Activated T-cell treated with anti-CD3 and anti-CD28 coated beads, Interleukin-2, amount 50 U/mL, for 48 hours (primary cell): ENCODE measurements around the gene GPX4.

Experiments used
- DNase-seq, 2 experiments: peaks; one replicate each; pipeline ENCODE4 v3.0.0-alpha.2; 2020

GPX4 gene

DNA sequence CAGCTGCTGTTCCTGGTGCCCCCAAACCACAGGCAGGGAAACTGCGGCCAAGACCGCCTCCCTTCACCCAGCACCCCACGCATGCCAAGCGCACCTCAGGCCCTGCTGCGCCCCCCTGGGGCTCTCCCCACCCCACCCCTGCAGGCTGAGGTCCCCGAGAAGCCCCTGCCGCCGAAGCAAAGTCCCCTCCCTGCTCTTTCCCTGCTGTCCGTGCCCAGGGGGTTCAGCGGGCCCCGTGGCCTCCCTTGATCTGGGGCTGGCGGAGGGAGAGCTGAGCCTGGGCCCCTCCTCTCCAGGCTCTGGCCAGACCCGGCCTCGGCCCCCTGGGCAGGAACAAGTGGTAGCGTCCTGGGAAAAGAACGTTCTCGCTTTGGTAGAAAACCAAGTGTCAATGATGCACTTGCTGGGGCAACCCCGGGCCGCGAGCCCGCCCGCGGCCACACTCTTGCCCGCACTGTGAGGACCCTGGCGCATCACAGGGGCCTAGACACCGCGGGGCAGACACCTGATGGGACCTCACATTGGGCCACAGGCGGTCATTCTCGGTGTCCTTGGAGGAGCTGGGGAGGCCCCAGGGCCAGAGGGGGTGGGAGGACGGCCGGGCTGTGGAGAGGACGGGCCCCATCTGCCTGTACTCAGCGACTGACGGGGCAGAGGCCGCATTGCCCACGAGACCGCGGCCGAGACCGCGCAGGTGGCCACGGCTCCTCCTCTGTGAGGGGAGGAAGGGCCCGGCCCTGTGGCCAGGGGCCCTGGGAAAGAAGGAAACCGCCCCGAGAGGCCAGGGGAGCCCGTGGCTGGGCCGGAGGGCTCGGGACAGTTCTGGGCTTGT lies 29.0 kb downstream of the GPX4 start:
- DNase-seq = peak in 1 of 2 experiments; percentile 78

- DNase-seq = peak; percentile 91 to 94
Measured at GRCh38 chr19:1133471-1133929, 29.7 kb downstream of the GPX4 start.

GRCh38 chr19:1134431-1134830 lies 30.6 kb downstream of the GPX4 start:
- no peak for DNase-seq

DNA sequence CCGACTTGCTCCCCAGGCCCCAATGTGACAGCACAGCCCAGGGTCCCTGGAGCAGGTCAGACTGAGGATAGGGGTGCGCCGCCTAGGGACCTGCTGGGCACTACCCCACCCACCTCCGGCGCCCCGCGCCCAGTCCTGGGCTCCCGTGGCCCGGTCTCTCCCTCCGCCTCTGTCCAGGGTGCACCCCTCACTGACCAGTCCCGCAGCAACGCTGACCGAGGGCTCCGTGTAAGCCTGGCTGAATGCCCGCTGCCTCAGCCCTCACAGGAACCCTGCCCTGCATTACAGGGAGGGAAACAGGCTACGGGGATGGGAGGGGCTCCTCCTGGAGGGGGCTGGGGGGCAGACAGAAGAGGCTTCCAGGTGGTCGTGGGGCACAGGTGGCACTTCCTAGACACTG lies 31.7 kb downstream of the GPX4 start:
- DNase-seq = no peak

- DNase-seq = no peak
Measured at GRCh38 chr19:1136201-1136600, 32.4 kb downstream of the GPX4 start.

- DNase-seq = no peak
Measured at GRCh38 chr19:1136621-1137317, 33.0 kb downstream of the GPX4 start.

DNA sequence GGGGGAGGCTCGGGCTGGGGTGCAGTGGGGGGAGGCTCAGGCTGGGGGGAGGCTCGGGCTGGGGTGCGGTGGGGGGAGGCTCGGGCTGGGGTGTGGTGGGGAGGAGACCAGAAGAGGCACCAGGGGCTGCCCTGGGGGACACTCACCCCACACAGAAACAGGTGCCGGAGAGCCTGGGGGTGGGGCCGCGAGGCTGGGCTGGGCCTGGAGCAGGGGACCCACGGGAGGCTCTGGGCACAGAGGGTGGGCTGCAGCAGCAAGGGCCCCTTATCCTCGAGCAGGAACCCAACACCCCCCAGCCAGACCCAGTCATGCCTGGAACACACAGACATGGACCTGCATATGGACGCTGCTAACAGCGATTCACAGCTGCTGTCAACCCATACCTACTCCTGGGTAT lies 34.3 kb downstream of the GPX4 start:
- no peak for DNase-seq

- DNase-seq = no peak
Measured at GRCh38 chr19:1139126-1139525, 35.3 kb downstream of the GPX4 start.

- DNase-seq = no peak
Measured at GRCh38 chr19:1140272-1141027, 36.7 kb downstream of the GPX4 start.

GRCh38 chr19:1141944-1142343 lies 38.1 kb downstream of the GPX4 start:
- DNase-seq = no peak

GRCh38 chr19:1143828-1144399 lies 40.1 kb downstream of the GPX4 start:
- no peak for DNase-seq

DNA sequence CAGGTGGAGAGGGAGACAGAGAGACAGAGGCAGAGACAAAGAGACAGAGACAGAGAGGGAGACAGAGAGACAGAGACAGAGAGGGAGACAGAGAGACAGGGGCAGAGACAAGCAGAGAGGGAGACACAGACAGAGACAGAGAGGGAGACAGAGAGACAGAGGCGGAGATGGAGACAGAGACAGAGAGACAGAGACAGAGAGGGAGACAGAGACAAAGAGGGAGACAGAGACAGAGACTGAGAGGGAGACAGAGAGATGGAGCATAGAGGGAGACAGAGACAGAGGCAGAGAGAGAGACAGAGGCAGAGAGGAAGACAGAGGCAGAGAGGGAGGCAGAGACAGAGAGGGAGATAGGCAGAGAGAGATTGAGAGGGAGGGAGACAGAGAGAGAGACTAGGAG lies 40.9 kb downstream of the GPX4 start:
- DNase-seq = no peak

DNA sequence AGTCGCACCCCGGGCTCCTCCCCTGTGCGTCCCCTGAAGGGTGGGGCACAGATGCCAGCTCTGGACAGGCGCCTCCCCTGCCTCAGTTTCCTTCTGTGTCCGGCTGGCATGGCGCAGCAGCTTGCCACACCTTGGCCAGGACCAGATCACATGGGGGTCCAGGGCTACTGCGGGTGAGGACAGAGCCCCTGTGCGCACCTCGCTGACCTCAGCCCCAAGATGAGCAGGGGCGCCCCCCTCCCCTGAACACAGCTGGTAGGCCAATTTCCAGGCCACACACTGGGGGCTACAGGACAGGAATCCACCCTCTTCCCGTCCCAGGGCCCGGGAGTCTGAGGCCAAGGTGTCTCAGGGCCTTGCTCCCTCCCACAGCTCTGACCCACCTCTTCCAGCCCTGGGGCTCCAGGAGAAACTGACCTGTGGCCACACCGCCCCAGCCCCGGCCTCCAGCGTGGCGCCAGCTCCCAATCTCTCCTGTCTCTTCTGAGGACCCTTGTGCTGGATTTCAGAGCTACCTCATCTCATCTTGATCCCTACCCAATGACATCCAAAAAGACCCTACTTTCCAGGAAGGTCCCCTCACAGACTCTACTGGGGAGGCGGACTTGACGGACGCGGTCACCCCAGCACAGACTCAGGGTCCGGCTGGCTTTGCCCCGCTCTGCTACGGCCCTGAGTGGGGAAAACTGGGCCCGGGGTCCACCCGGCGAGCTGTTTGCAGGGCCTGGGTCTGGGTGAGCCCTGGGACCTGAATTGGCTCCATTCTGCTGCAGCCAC lies 42.0 kb downstream of the GPX4 start:
- no peak for DNase-seq

DNA sequence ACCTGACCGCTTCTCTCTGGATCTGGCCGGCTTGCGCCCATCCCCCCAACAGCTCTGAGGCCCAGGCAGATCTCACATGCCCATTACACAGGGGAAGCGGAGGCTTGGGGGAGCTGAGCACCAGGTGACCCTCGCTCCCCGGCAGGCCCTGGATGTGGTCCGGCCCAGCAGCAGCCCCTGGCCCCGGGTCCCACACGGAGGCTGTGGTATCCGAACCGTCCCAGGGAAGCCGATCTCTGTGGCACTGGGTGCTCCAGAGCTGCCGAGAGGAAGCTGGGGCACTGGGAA lies 42.6 kb downstream of the GPX4 start:
- DNase-seq = no peak

DNA sequence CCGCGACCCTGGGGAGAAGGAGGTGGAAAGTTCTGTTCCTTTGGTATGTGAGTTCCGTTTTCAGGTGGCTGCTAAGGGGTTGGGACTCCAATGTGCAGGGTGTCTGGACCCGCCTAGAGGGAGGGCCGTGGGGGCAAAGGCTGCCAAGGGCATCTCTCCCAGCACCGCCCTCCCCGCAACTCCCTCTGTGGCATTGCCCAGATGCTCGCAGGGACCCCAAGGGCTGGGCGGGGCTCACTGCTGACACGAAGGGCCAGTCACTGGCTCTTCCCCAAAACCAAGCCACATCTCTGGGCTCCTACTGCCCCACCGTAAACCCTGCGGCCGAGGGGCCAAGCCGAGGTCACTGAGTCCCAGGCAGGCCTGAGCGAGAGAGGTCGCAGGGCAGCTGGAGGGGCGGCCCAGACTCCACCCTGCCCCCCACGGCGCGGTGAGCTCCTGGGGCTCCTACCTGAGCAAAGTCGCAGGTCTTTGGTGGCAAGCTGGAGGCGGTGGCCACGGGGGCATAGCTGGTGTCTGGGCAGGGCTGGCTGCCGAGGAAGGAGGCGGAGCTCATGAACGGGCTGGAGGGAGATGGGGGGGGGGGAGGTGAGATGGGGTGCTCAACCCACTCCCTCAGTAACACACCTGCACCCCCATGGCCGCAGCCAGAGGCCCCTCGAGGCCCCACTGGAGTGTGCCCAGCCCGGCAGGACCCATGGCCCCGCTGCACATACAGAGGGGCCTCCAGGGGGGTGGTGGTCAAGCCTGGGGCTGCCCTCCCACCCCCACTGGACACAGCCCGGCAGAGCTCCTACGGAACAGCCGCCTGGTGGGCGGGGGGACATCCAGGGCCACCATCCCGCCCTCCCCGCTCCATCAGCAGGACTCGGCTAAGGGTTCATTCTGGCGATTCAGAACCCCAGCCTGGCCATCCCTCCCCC lies 43.3 kb downstream of the GPX4 start:
- no peak for DNase-seq

DNA sequence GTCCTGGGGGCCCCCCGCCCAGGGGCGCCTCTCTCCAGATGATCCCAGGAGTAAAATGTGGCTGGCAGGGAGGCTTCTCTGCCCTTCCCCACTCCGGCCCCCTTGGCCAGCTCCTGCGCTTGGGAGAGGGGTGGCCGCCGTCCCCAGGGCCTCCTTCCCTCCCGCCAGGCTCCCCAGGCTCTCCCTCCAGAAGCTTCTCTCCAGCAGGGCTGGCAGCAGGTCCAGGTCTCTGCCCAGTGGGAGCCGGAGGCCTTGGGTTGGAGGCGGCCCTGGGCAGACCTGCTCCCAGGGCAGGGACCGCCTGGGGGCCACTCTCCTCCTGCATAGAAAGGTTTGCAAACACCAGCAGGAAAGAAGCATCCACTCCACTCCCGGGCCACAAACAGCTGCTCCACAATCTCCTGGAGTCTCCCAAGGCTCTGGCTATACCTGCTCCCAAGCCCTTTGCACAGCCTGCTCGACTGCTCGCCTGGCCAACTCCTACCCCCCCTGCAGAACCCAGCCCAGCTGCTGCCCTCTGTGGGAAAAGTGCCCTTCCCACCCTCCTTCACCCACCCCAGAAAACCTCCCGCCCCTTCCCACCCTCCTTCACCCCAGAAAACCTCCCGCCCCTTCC lies 44.2 kb downstream of the GPX4 start:
- no peak for DNase-seq

- no peak for DNase-seq
Measured at GRCh38 chr19:1149259-1150045, 45.7 kb downstream of the GPX4 start.

DNA sequence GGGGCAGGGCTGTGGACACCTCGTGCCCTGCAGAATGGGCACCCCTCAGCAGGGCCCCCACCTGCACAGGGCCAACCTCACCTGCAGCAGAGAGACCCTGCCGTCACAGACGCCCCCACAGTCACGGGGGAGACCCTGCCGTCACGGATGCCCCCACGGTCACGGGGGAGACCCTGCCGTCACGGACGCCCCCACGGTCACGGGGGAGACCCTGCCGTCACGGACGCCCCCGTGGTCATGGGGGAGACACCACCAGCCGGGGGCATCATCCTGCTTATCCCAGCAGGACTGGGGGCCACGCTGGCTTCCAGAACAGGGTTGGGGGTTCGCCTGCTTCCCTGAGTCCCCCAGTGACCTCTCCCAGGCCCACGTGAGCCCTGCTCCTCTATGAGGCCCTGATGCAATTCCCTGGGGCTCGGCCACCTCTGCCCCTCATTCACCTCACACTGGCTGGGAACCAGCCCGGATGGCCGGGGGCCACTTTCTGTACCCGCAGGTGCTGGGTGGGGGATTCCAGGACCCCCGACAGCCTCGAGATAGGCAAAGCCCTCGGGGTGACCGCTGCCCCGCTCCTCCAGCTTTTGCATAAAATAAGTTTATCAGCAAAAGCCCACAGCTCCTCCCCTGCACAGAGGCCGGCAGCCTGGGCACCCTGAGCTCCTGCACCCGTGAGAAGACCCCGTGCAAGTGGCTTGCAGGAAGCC lies 46.7 kb downstream of the GPX4 start:
- DNase-seq = no peak

DNA sequence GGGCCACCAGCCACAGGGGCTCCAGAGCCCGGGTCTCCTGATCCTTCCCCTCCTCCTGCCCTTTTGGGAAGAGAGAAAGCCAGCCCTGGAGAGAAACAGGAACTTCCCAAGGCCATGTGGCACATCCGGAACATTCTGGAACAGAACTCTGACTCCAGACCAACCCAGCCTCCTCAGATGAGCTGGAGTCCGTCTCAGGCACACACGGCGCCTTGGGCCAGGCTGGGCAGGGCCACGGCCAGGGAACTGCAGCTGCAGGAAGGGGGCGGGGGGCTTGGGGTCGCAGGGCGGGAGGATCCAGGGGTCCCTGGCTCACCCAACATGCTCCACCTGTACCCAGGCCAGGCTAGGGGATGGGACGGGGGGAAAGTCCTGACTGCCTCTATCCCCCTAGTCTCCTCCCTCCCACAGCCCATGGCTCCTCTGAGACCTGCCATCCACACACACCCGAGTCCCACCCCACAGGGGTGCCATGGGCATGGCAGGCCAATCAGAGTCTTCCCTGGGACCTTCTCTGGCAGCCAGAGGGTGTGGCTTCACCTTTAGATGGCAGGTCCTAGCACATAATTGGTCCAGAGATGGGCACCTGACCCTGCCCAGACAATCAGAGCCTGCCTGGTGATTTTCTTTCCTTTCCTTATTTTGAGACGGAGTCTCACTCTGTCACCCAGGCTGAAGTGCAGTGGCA lies 47.4 kb downstream of the GPX4 start:
- DNase-seq = no peak
